SK-N-MC (cell line): ENCODE results near the gene AHDC1.
A peak's percentile ranks its signal among the peaks of the same experiment; 100 is the strongest.
"Not testable (repeated sequence)": the region's sequence is repeated elsewhere in the genome, so short reads cannot be mapped to it uniquely, and the experiment has no call there.

Experiments used
- DNase-seq: peaks from one replicate; pipeline ENCODE4 v3.0.0-alpha.2; 2011; ENCODE audit warnings: low read depth, low spot score
- H3K27ac ChIP-seq: fragments of 200-600 bp; sonication (generic); 2 replicates; pipeline ENCODE4 v1.5.1; 2016; ENCODE audit warnings: mixed run types
- H3K36me3 ChIP-seq: fragments of 200-600 bp; sonication (generic); 2 replicates; pipeline ENCODE4 v1.6.1; 2017; ENCODE audit warnings: antibody characterized with exemption, low read length, mixed read lengths; ENCODE audit not compliant: insufficient read depth
- H3K4me3 ChIP-seq: fragments of 200-600 bp; sonication (generic); 2 replicates; pipeline ENCODE4 v1.5.1; 2016
- H3K9ac ChIP-seq: fragments of 200-600 bp; sonication (generic); 2 replicates; pipeline ENCODE4 v1.8.0; 2017; ENCODE audit warnings: mixed run types, mixed read lengths; ENCODE audit not compliant: insufficient read length
- H3K9me3 ChIP-seq: fragments of 200-600 bp; sonication (generic); 2 replicates; pipeline ENCODE4 v1.6.1; 2017; ENCODE audit warnings: low read depth, mild to moderate bottlenecking, antibody characterized with exemption, low read length, moderate library complexity, mixed read lengths
- EZH2 ChIP-seq: fragments of 200-600 bp; sonication (generic); IDR thresholded peaks from one replicate; pipeline ENCODE4 v1.6.1; 2017; ENCODE audit warnings: antibody characterized with exemption
- FOXP2 ChIP-seq: optimal IDR thresholded peaks from 2 replicates; pipeline ENCODE3; 2011; ENCODE audit warnings: mild to moderate bottlenecking, moderate library complexity; ENCODE audit not compliant: insufficient read depth; ENCODE audit errors: extremely low read length, control extremely low read depth
- POLR2AphosphoS5 ChIP-seq: IDR thresholded peaks from 2 replicates; pipeline ENCODE4 v1.6.1; 2012; ENCODE audit warnings: mild to moderate bottlenecking, low read depth, low read length, borderline replicate concordance

The AHDC1 gene

DNA sequence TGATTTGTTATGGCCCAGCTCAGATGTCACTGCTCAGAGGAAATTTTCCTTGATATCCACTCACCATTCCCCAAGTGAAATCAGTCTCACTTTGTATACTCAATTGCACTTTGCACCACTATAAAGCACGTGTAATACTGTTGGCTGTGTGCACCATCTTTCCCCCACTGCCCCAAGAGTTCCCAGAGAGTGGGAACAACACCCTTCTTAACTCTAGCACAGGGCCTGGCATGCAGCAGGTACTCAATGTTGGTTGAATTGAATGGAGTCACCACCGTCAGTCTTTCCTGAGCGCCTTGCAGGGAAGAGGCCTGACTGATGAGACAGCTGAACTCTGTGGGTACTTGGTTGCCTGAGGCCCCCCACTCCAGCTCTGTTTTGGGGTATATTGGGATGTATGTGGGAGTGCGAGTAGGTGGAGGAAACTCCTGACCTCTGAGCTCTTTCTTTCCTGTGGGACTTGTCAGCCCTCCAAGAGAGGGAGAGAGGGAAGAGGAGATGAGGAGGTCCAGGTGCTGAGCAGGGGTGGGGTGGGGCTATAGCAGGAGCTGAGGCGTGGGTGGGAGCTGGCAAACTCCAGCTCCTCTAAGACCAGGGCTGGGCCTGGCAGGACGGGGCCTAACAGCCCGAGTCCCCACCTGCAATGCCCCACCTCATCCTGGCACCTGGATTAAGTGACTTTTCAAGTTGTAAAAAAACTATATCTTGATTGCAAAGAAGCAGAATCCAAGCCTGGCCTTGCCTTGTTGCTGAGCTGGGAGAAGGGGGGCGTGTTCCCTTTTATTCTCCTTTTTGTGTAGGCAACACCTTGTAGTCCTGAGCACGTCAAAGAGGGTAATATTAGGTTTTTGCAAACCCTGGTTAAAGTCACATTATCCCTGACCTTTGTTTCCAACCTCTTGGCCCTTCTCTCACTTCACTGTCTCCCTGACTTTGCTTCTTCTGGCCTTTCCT lies 94.5 kb downstream of the AHDC1 start:
- H3K9me3 ChIP-seq: no peaks in the 10 kb centered on the region
- H3K27ac ChIP-seq: 0 out of 2 replicates have a peak overlapping the region, but pooled peaks have one; percentile 16
- no peak for DNase-seq
- no peak overlapping the region for H3K4me3 ChIP-seq
- no peaks in the 10 kb centered on the region for H3K36me3 ChIP-seq
- no peak overlapping the region for H3K9ac ChIP-seq
- TF ChIP-seq FOXP2 (no peak), EZH2 (no peak), POLR2AphosphoS5 (no peak)

DNA sequence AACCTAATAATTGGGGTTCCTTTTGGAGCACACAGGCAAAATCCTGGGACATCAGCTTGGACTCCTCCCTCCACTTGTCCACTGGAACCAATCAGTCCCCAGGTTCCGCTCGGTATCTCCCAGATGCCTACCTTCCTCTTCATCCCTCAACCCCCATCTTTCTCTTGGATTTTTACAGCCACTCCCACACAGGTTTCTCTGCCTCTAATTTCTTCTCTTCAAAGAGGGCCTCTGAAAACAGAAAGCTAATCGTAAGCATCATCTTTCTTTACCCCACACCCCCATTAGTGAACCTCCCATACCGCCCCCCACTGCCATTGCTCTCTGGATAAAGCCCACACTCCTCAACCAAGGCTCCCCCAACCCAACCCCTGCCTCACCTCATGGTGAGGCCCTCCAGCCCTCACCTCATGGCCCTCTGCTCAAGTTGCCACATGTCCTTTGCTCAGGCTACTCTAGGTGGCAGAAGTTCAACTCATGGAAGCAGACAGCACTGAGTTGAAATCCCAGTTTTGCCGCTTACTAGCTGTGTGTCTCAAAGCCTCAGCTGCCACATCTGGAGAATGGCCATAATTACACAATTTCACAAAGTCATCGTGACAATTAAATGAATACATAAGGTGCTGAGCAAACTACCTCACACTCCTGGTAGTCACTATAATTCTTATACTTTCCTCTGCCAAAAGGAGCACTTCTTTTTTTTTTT lies 95.8 kb downstream of the AHDC1 start:
- H3K36me3 ChIP-seq: no peaks in the 10 kb centered on the region
- TF ChIP-seq POLR2AphosphoS5: no peak
- no peak for TF ChIP-seq FOXP2
- no peak for TF ChIP-seq EZH2
- DNase-seq: no peak
- no peak overlapping the region for H3K27ac ChIP-seq
- no peaks in the 10 kb centered on the region for H3K9me3 ChIP-seq
- H3K9ac ChIP-seq: no peak overlapping the region
- H3K4me3 ChIP-seq: no peak overlapping the region

DNA sequence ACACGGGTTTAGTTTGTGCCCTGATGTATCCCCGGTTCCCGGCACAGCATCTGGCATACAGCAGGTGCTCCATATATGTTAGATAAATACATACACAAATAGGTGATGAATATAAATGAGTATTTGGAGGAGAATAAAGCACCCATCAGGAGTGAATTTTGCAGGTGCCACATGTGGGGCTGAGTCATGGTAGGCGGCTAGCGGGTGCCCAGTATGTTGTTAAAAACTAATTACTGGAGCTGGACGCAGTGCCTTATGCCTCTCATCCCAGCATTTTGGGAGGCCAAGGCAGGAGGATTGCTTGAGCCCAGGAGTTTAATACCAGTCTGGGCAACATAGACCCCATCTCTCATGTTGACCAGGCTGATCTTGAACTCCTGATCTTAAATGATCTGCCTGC lies 97.2 kb downstream of the AHDC1 start:
- no peak for DNase-seq
- H3K9me3 ChIP-seq: no peaks in the 10 kb centered on the region
- no peak overlapping the region for H3K4me3 ChIP-seq
- no peak for TF ChIP-seq POLR2AphosphoS5
- no peak for TF ChIP-seq EZH2
- no peak for TF ChIP-seq FOXP2
- H3K9ac ChIP-seq: no peak overlapping the region
- no peak overlapping the region for H3K27ac ChIP-seq
- H3K36me3 ChIP-seq: no peaks in the 10 kb centered on the region

DNA sequence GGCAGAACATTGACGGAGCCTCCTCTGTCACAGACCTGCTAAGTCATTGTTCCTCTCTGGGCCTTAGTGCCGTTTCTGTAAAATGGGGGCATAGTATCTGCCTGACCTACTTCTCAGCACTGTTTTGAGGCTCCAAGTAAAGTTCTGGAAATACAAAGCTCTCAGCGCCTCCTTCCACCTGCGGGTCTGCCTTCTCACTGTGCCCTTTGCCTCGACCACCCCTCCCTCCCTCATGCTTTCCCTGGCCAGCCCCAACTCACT lies 98.6 kb downstream of the AHDC1 start:
- H3K9ac ChIP-seq: no peak overlapping the region
- TF ChIP-seq POLR2AphosphoS5 (no peak), FOXP2 (no peak), EZH2 (no peak)
- peak overlapping the region; percentile 4; the same call in 1 of the 2 replicates for H3K27ac ChIP-seq

DNA sequence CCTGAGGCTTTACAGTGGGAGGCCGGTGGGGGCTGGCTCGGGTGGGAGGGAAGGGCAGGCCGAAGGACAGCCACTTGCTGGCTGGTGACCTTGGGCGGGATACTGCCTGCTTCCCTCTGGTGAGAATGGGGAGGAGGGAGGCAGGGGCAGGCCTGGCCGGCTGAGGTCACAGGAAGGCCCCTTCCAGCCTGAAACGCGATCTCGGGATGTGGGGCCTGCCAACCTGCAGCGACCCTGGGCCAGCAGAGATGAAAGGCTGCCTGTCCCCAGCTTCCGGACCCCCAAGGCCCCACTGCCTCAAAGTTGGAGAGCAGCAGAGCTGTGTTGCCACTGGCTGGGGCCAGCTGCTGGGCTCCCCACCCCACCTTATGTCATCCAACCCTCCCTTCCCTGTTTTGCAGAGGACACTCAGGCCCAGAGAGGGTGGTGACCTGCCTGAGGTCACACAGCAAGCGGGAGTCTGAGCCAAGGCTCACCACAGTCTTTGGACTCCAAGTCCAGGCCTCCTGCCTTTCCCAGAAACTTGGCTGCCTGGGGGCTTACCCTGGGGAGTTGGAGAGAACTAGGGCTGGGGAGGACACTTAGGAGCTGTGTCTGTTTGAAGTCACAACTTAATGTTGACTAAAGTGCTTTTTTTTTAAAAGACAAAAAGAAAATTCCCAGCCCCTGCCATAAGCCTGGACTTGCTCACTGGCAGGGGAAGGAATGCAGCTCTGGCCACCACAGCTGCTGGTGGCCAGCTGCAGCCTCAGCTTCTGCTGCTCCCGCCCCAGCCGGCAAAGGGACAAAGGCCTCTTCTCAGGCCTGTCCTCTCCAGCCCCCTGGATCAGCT lies 99.1 kb downstream of the AHDC1 start:
- Histone ChIP-seq H3K36me3 (no peaks in the 10 kb centered on the region), H3K4me3 (no peak overlapping the region), H3K9me3 (no peaks in the 10 kb centered on the region), H3K27ac (peak overlapping the region; percentile 78), H3K9ac (peak overlapping the region; percentile 63)
- no peak for TF ChIP-seq EZH2
- TF ChIP-seq POLR2AphosphoS5: no peak
- no peak for TF ChIP-seq FOXP2
- DNase-seq: no peak

More for the DNA sequence above, 98.6 kb downstream of the AHDC1 start:
- Histone ChIP-seq H3K9me3 (no peaks in the 10 kb centered on the region), H3K4me3 (no peak overlapping the region), H3K36me3 (no peaks in the 10 kb centered on the region)
- no peak for DNase-seq

DNA sequence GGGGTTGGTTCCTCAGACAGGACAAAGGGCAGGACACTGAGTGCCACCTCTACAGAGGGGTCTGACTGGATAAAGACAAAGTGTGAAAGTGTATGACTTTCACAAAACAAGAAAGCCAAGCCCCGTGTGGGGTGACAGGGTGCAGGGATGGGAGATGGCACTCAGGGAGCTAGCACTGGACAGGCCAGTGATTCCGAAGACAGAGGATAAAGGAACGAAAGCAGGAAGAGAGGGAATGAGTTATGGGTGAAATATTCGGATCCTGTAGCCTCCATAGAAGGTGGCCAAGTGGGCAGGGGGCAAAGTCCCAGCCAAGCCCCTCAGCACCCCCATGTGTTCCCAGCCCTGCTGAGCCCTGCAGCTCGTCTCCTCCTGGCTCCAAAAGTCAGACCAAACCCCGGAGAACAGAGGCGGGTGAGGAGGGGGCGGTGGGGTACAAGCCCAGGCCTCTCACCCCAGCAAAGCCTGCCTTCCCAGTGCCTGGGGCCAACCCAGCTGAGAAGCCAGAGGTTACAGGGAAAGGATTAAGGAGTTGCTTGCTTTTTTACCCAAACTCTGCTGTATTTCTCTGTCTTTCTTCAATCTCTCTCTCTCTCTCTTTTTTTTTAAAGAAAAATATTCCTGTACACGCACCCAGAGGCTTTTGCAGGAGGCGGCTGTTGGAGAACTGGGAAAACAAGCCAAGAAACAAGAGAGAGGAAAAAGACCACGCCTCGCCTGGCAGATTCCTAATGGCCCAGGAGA lies 99.9 kb downstream of the AHDC1 start:
- TF ChIP-seq EZH2: no peak
- no peak for TF ChIP-seq POLR2AphosphoS5
- TF ChIP-seq FOXP2: no peak
- no peaks in the 10 kb centered on the region for H3K9me3 ChIP-seq
- no peaks in the 10 kb centered on the region for H3K36me3 ChIP-seq
- no peak for DNase-seq
- peak overlapping the region; percentile 78 for H3K27ac ChIP-seq
- H3K9ac ChIP-seq: peak overlapping the region; percentile 63
- no peak overlapping the region for H3K4me3 ChIP-seq

DNA sequence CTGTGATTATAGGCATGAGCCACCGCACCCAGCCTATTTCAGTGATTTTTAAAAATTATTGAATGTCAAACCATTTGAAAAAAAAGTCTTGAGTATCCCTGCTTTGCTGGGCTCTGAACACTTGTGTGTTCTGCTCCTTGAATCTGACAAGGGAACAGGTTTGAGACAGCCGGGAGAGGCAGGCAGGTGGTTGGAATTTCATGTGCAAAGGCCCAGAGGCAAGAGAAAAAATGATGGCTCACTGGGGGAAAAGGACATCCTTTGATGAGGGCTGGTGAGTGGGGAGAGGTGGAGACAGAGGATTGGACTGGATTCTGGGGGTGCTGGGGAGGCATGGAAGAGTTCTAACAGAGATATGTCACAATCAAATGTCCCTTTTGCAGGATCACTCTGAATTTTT lies 100.9 kb downstream of the AHDC1 start:
- no peak for DNase-seq
- no peaks in the 10 kb centered on the region for H3K9me3 ChIP-seq
- TF ChIP-seq POLR2AphosphoS5 (no peak), FOXP2 (no peak), EZH2 (no peak)
- H3K36me3 ChIP-seq: no peaks in the 10 kb centered on the region
- H3K27ac ChIP-seq: no peak overlapping the region
- H3K9ac ChIP-seq: no peak overlapping the region
- H3K4me3 ChIP-seq: no peak overlapping the region

DNA sequence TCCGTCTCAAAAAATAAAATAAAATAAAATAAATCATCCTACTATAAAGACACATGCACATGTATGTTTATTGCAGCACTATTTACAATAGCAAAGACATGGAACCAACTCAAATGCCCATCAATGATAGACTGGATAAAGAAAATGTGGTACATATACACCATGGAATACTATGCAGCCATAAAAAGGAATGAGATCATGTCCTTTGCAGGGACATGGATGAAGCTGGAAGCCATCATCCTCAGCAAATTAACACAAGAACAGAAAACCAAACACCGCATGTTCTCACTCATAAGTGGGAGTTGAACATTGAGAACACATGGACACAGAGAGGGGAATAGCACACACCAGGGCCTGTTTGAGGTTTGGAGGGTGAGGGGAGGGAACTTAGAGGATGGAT lies 102.8 kb downstream of the AHDC1 start:
- H3K36me3 ChIP-seq, H3K27ac ChIP-seq: not testable (repeated sequence)

More for the DNA sequence above, 102.8 kb downstream of the AHDC1 start:
- H3K9me3 ChIP-seq, H3K9ac ChIP-seq, H3K4me3 ChIP-seq, DNase-seq: not testable (repeated sequence)
